Measurements from ENCODE around the gene CAPRIN1. TPM values are rescaled to one million over a fixed set of nuclear protein-coding genes. Genes with fewer than 3 reads are reported as not detected.

The CAPRIN1 gene
- total and polyA plus RNA-seq, 2 experiments from 2014 or later = 119 to 365 TPM

DNA sequence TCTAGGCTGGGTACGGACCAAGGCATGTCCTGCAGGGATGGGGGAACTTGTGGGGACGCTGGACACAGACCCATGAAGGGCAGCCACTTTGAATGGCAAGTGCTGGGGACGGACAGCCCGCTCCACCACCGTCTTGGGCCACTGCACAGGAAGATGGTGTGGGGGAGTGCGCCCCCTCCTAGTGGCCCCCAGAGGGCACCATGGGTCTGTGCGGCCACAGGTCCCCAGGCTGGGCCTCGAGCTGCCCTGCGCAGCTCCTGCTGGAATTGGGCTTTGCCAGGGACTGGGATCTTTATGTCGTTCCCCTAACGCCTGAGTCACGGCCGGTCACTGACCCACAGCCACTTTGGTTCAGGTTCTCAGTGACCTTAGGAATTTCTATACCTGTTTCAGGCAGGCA lies 98.3 kb downstream of the CAPRIN1 start:
- peaks cover 12% of the 10 kb centered on the region; the same call in 1 of the 2 replicates for H3K36me3 ChIP-seq (ENCODE audit: insufficient read depth)
- ATAC-seq = peak; percentile 93
- DNase-seq (ENCODE audit: low spot score) = peak; percentile 61
- no peaks in the 10 kb centered on the region for H3K9me2 ChIP-seq (ENCODE audit: insufficient read depth)
- H3K79me2 ChIP-seq (replicated peaks; ENCODE audit: insufficient read depth) = no peaks in the 10 kb centered on the region
- H3F3A ChIP-seq (replicated peaks; ENCODE audit: low read depth) = 0 out of 2 replicates have a peak, but pooled peaks cover 5% of the 10 kb centered on the region
- H3K4me2 ChIP-seq = no peak overlapping the region
- peaks cover 57% of the 10 kb centered on the region for H3K36me3 Mint-ChIP-seq (ENCODE audit: low read depth)
- 0 out of 2 replicates have a peak overlapping the region, but pooled peaks have one; percentile 70 for H3K27ac Mint-ChIP-seq
- no peaks in the 10 kb centered on the region for H3K4me1 ChIP-seq (ENCODE audit: insufficient read depth)
- TF ChIP-seq ZNF114 (CRISPR knock-in tag; IDR thresholded peaks at IDR 0.05) = no peak
- TF ChIP-seq, protein P1, sequence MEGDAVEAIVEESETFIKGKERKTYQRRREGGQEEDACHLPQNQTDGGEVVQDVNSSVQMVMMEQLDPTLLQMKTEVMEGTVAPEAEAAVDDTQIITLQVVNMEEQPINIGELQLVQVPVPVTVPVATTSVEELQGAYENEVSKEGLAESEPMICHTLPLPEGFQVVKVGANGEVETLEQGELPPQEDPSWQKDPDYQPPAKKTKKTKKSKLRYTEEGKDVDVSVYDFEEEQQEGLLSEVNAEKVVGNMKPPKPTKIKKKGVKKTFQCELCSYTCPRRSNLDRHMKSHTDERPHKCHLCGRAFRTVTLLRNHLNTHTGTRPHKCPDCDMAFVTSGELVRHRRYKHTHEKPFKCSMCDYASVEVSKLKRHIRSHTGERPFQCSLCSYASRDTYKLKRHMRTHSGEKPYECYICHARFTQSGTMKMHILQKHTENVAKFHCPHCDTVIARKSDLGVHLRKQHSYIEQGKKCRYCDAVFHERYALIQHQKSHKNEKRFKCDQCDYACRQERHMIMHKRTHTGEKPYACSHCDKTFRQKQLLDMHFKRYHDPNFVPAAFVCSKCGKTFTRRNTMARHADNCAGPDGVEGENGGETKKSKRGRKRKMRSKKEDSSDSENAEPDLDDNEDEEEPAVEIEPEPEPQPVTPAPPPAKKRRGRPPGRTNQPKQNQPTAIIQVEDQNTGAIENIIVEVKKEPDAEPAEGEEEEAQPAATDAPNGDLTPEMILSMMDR (conservative IDR thresholded peaks at IDR 0.05; ENCODE audit: low read depth in 2 of 2) = peak; percentile 45 to 71; a peak in 3 of 4 replicates
- no peak overlapping the region for H2AFZ ChIP-seq
- H3K27me3 ChIP-seq (ENCODE audit: insufficient read depth) = no peaks in the 10 kb centered on the region
- peaks cover 18% of the 10 kb centered on the region for H3K27me3 Mint-ChIP-seq (ENCODE audit: insufficient read depth, low read depth, poor library complexity)
- H3K27ac ChIP-seq (ENCODE audit: low read depth) = no peak overlapping the region
- peaks cover 3% of the 10 kb centered on the region; the same call in 1 of the 3 replicates for H3K4me1 Mint-ChIP-seq
- H3K4me3 ChIP-seq = no peak overlapping the region
- no peaks in the 10 kb centered on the region; the same call in 2 of the 3 replicates for H3K9me3 Mint-ChIP-seq
- H4K20me1 ChIP-seq (replicated peaks; ENCODE audit: insufficient read depth) = peaks cover 5% of the 10 kb centered on the region; the same call in 1 of the 2 replicates
- H3K4me3 Mint-ChIP-seq = no peak overlapping the region

DNA sequence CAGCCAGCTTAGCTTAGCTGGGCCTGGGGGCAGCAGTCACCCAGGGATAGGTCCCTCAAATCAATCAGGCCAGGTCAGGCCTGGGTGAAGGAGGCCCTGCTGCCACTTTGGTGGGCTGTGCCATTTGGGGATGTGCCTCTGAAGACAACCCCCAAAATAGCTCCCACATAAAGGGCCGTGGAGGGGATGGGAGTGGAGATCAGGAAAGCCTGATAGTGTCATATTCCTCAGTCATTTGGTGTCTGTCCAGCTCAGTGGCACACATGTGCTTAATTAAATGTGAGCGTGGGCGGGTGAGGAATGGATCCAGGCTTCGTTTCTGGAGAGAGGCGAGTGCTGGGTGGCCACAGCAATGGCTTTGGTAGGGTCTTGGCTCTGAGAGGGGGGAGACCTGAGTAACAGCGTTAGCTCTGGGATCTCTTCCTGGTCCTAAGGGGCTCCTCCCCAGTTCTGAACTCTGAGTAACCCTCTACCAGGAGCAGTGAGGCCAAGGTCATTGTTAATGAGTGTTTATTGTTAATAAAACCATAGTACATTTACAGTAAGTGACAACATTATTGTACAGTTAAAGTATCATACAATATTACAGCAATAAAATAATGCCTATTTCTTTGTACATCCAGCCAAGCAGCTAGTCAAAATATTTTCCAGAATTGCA lies 99.1 kb downstream of the CAPRIN1 start:
- peaks cover 3% of the 10 kb centered on the region; the same call in 1 of the 3 replicates for H3K4me1 Mint-ChIP-seq
- H3K4me2 ChIP-seq = no peak overlapping the region

More for the DNA sequence above, 99.1 kb downstream of the CAPRIN1 start:
- Histone ChIP-seq H3K27me3 (ENCODE audit: insufficient read depth) (no peaks in the 10 kb centered on the region), H2AFZ (no peak overlapping the region), H3K79me2 (replicated peaks; ENCODE audit: insufficient read depth) (no peaks in the 10 kb centered on the region), H3K36me3 (ENCODE audit: insufficient read depth) (peaks cover 6% of the 10 kb centered on the region; the same call in 1 of the 2 replicates), H3K4me3 (no peak overlapping the region), H3F3A (replicated peaks; ENCODE audit: low read depth) (0 out of 2 replicates have a peak, but pooled peaks cover 5% of the 10 kb centered on the region), H4K20me1 (replicated peaks; ENCODE audit: insufficient read depth) (peaks cover 5% of the 10 kb centered on the region; the same call in 1 of the 2 replicates), H3K27ac (ENCODE audit: low read depth) (no peak overlapping the region), H3K9me2 (ENCODE audit: insufficient read depth) (no peaks in the 10 kb centered on the region), H3K4me1 (ENCODE audit: insufficient read depth) (no peaks in the 10 kb centered on the region)
- H3K36me3 Mint-ChIP-seq (ENCODE audit: low read depth) = peaks cover 50% of the 10 kb centered on the region
- H3K27me3 Mint-ChIP-seq (ENCODE audit: insufficient read depth, low read depth, poor library complexity) = peaks cover 20% of the 10 kb centered on the region
- no peaks in the 10 kb centered on the region; the same call in 2 of the 3 replicates for H3K9me3 Mint-ChIP-seq
- no peak overlapping the region for H3K4me3 Mint-ChIP-seq
- TF ChIP-seq ZNF114 (CRISPR knock-in tag; IDR thresholded peaks at IDR 0.05) = no peak
- TF ChIP-seq, protein P2, sequence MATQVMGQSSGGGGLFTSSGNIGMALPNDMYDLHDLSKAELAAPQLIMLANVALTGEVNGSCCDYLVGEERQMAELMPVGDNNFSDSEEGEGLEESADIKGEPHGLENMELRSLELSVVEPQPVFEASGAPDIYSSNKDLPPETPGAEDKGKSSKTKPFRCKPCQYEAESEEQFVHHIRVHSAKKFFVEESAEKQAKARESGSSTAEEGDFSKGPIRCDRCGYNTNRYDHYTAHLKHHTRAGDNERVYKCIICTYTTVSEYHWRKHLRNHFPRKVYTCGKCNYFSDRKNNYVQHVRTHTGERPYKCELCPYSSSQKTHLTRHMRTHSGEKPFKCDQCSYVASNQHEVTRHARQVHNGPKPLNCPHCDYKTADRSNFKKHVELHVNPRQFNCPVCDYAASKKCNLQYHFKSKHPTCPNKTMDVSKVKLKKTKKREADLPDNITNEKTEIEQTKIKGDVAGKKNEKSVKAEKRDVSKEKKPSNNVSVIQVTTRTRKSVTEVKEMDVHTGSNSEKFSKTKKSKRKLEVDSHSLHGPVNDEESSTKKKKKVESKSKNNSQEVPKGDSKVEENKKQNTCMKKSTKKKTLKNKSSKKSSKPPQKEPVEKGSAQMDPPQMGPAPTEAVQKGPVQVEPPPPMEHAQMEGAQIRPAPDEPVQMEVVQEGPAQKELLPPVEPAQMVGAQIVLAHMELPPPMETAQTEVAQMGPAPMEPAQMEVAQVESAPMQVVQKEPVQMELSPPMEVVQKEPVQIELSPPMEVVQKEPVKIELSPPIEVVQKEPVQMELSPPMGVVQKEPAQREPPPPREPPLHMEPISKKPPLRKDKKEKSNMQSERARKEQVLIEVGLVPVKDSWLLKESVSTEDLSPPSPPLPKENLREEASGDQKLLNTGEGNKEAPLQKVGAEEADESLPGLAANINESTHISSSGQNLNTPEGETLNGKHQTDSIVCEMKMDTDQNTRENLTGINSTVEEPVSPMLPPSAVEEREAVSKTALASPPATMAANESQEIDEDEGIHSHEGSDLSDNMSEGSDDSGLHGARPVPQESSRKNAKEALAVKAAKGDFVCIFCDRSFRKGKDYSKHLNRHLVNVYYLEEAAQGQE (IDR thresholded peaks at IDR 0.05; ENCODE audit: unreplicated experiment) = no peak
- no peak for ATAC-seq
- no peak for DNase-seq (ENCODE audit: low spot score)
- no peak overlapping the region for H3K27ac Mint-ChIP-seq

Other genes starting within 250 kb of the CAPRIN1 start
- 3.1 and 3.9 TPM in 2 replicates for gene LMO2, start 159.7 kb upstream of the CAPRIN1 start, total RNA-seq (2014; rRNA removed; shearing (Covaris generic))
- 1.4 and 2.7 TPM in 2 replicates for gene LMO2, start 159.7 kb upstream of the CAPRIN1 start, polyA plus RNA-seq (2016; fragmentation: Nextera tagmentation; extraction: Ambion mirVana)
- 55.5 and 58.8 TPM in 2 replicates for gene NAT10, start 53.9 kb downstream of the CAPRIN1 start, total RNA-seq (2014; rRNA removed; shearing (Covaris generic))
- gene NAT10, start 53.9 kb downstream of the CAPRIN1 start, polyA plus RNA-seq (2016; fragmentation: Nextera tagmentation; extraction: Ambion mirVana) = 44.1 and 47.6 TPM in 2 replicates

All from GM23338 (cell line).